Frontal cortex (tissue), 4 donors: ENCODE data around the gene GPX3. TPM values are rescaled to one million over a fixed set of nuclear protein-coding genes. Genes with fewer than 3 reads are reported as not detected.

ENCODE experiments used
- DNase-seq, 2 donors: peaks; one replicate each; pipeline ENCODE4 v3.0.0; 2012; ENCODE audit warnings: low spot score in 2 of 2
- FAIRE-seq: peaks from 2 replicates; lab custom pipeline; 2012; peaks lifted over from hg19 to GRCh38; lab: Jason Lieb, UNC
- total RNA-seq: library from RNA; depleted of rRNA; stranded (reverse); fragments of >200 nt; gene quantifications from one replicate; pipeline ENCODE4 v1.2.3, GENCODE V29; 2014
- donor health status: control.
- donor health status: control.
- donor health status: control.

GPX3 gene
- total RNA-seq, 1 donor from 2014 or later: 4.1 TPM

- DNase-seq: no peak
- FAIRE-seq: no peak
Measured at GRCh38 chr5:151030379-151030778, 10.0 kb downstream of the GPX3 start.

DNA sequence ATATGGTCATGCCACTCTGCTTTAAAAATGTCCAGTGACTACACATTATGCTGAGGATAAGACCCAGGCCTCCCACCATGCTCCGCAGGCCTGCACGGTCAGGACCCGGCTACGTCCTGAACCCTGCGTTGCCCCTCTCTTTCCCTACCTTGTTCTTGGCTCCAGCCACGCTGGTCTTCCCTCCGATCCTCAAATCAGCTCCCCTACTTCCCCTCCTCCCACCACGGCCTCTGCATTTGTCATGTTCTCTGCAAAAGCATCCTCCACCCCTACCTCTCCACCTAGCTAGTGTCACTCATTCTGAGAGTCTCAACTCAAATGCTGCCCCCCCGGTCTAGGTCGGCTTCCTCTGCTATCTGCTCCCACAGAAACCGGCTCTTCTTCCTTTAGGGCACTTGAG is 11.2 kb downstream of the GPX3 start:
- DNase-seq (no peak), FAIRE-seq (no peak)

GRCh38 chr5:151033217-151033934 is 13.0 kb downstream of the GPX3 start:
- no peak for FAIRE-seq
- DNase-seq: no peak

DNA sequence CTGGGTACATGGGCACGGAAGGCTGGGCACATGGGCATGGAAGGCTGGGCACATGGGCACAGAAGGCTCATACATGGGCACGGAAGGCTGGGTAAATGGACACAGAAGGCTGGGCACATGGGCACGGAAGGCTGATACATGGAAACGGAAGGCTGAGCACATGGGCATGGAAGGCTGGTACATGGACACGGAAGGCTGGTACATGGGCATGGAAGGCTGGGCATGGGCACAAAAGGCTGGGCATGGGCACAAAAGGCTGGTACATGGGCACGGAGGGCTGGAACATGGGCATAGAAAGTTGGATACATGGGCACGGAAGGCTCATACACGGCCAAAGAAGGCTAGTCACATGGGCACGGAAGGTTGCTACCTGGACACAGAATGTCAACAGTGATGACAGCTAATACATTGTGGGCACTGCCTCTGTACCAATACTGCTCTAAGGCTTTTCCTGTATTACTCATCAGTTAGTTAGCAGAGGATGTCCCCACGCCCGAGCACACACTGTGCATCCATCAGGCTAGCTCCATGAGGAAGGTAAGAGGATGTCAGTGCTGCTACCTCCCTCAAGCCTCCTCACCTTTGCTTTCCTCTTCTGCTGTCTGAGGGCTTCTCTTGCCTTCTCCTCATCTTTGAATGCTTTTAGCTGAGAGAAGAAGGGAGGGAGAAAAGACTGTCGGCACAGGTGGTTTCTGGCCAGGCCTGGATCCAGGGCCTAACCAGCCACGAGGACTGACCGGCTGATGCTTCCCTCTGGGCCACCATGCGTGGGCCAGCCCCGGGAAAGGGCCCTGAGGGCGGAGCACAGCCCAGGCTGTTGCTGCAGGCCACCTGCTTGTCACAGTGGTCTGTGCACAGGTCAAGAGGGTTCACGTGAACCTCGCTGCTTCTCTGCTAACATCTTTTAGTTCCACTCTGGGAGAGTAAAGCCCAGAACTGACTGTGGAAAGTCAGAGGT is 14.3 kb downstream of the GPX3 start:
- FAIRE-seq (no peak), DNase-seq (no peak)

GRCh38 chr5:151036556-151036955 is 16.2 kb downstream of the GPX3 start:
- no peak for DNase-seq

GRCh38 chr5:151037561-151038411 is 17.4 kb downstream of the GPX3 start:
- no peak for FAIRE-seq

More at GRCh38 chr5:151036556-151036955, 16.2 kb downstream of the GPX3 start:
- FAIRE-seq: no peak

DNA sequence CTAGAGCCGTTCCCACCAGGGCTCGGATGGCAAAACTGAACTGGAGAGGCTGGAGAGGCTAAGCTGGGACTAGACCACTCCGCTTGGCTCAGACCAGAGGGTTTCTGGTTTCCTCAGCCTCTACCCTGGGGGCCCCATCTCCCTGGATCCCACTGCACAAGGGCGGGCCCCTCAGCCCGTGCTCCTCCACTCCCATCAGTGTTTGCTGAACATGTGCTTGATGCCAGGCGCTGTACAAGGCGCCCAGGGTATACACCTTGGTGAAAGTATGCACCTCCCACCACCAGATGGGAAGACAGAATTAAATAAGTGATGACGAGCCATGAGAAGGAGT is 18.0 kb downstream of the GPX3 start:
- FAIRE-seq: no peak
- no peak for DNase-seq

More at GRCh38 chr5:151037561-151038411, 17.4 kb downstream of the GPX3 start:
- DNase-seq: no peak

GRCh38 chr5:151038801-151039238 is 18.4 kb downstream of the GPX3 start:
- DNase-seq (no peak), FAIRE-seq (no peak)

DNA sequence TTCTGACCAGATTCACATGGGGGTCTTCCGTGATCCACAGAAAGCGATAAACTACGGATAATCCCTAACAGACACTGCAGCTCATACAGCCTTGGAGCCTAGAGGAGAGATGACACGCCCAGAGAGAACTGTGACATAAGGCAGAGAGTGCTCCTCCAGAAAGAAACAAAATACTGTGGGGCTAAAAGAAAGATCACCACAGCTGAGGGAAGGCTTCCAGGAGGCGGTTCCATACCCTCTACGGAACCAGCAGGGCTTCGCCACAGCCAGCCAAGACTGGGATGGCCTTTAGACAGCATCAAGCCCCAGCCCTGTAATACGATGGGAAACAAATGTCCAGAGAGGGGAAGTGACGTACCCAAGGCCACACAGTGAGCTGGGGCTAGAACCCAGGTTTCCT is 19.3 kb downstream of the GPX3 start:
- FAIRE-seq: no peak
- DNase-seq: no peak

DNA sequence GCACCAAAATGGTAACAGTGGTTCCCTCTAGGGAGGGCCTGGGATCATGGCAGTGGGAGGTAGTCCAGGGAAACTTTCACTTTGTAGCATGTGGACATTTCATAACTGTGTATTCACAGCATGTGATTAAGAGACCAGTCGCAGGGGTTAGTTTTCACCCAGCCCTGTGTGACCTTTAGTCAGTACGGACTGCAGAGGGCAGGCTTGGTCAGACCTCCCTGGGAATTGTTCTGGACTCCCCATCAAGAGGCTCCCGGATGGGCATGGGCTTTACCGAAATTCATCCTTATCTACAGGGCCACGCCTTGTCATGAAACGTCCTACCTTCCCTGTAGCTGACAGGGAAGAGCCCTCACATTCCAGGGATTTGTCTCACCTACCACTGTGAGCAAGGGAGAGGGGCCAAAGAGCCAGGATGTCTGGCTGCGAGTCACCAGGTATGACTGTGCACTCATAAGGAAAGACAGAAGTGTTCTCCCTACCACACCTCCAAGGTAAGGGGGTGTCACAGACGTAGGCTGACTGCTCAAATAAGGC is 19.9 kb downstream of the GPX3 start:
- FAIRE-seq (no peak), DNase-seq (no peak)

DNA sequence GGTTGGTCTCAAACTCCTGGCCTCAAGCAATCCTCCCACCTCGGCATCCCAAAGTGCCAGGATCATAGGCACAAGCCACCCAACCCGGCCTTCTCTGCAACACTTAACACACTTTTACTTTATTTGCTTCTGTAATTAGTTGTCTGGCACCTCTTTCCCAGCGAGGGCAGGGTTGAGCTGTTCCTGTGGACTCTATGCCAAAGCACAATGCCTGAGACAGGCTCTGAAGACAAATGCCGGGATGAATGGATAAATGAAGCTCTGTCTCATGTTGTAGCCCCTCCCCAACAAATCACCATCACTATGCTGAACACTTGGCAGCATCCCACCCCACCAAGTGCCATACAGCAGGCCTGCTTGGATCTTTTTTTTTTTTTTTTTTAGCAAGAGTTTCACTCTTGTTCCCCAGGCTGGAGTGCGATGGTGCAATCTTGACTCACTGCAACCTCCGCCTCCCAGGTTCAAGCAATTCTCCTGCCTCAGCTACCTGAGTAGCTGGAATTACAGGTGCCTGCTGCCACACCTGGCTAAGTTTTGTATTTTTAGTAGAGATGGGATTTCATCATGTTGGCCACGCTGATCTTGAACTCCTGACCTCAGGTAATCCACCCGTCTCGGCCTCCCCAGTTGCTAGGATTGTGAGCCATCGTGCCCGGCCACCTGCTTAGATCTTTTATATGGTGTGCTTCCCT is 21.3 kb downstream of the GPX3 start:
- FAIRE-seq: no peak
- DNase-seq: no peak

GRCh38 chr5:151042453-151043093 is 22.2 kb downstream of the GPX3 start:
- FAIRE-seq (no peak), DNase-seq (no peak)

GRCh38 chr5:151047814-151048425 is 27.5 kb downstream of the GPX3 start:
- no peak for DNase-seq
- FAIRE-seq: no peak

- no peak for DNase-seq
- no peak for FAIRE-seq
Measured at GRCh38 chr5:151048526-151048925, 28.1 kb downstream of the GPX3 start.

DNA sequence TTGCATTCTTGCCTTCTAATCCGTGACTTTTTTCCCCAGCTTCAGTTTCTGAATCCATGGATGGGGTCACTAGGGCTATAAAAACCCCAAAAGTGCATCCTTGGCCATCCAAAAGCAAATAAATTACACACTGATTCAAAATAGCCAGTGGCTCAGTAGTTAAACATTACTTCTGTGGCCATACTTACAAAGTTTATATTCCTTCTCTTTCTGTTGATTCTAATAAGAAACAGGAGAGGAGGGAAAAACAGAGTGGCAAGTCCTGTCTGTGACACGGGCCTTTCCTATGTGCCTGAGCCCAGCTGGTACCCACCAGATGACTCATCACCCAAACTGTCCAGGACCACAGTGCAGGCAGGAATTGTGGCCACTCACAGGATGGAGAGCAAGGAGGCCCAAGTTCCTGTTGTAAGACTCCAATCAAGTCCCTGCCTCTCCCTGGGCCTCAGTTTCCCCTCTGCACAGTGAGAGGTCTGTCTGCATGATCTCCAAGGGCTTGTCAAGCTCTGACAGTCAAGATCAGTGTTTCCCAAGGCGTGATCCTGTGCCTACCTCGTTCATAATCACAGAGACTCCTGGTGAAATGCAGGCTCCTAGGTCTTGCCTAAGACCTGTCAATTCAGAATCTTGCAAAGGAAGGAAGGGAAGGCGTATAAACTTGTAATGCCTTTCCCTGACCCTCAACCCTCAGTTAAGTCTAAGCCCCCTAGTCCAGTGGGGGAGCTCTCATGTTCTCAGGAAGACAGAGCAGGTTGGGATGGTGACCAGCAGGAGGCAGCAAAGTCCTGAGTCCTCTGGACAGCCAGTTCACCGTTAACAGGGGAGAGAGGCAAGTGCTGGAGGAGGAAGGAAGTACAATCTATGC is 30.9 kb downstream of the GPX3 start:
- no peak for FAIRE-seq
- DNase-seq: peak; percentile 61 to 81

DNA sequence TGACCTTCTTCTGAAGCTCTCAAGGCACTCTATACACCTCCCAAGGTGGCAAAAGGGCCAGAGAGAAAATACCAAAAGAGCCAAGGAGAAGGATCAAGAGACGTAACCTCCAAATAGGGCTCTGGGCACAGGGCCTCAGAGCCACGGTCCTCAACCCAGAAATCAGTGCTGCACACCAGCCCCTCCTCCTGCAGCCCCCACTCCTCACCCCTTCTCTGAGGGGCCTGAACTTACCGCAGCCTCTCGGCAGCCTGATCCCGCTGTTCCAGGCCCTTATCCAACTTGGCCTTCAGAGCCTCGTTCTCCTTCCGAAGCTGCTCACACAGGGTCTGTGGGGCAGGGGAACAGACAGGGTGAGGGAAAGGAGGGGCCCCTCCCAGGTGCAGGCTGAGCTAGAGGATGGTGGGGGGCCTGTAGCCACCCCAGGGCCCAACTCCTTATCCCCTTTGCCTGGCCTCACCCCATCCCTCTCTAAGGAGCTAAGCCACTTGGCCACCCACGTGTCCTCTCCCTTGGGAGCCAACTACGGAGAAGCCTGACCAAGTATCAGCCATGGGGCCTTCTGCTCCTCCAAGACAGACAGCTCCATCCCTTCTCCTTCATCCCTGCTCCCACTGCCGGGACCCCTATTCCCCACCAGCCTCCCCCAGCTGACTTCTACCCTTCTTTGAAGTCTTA is 31.7 kb downstream of the GPX3 start:
- FAIRE-seq: no peak
- DNase-seq: no peak

- DNase-seq (no peak), FAIRE-seq (no peak)
Measured at GRCh38 chr5:151052836-151053235, 32.4 kb downstream of the GPX3 start.
